Fibroblast of skin of abdomen (primary cell): ENCODE measurements around the gene SDF2L1.
"Not testable (repeated sequence)": the region's sequence is repeated elsewhere in the genome, so short reads cannot be mapped to it uniquely, and the experiment has no call there.

ENCODE experiments used
- DNase-seq: peaks from one replicate; pipeline ENCODE4 v3.0.0-alpha.2; 2013

SDF2L1 gene

DNA sequence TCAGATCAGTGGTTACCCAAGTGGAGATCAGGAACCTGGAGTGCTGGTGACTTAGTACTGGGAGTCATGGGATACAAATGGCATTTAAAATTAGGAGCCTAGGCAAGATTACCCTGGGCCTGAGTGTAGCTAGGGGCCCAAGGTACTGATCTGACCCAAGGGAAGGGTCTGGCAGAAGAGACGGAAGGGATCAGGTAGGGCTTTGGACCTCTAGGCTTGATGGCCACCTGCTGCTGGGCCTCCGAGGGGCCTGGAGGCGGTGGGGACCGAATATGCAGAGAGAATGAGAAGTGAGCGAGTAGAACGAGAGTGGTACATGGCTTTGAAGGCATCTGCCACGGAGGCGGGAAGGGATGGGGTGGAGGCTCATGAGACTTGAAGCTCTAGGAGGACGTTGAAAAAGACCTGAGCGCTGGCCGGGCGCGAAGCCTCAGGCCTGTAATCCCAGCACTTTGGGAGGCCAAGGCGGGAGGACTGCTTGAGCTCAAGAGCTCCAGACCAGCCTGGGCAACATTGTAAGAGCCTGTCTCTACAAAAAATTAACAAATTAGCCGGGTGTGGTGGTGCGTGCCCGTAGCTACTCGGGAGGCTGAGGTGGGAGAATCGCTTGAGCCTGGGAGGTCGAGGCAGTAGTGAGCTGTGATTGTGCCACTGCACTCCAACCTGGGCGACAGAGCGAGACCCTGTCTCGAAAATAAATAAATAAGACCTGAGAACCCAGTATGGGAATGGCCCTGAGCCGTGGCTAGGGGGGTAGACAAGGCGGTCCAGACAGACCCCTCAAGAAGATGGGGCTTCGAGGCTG is 23.1 kb downstream of the SDF2L1 start:
- no peak for DNase-seq

DNA sequence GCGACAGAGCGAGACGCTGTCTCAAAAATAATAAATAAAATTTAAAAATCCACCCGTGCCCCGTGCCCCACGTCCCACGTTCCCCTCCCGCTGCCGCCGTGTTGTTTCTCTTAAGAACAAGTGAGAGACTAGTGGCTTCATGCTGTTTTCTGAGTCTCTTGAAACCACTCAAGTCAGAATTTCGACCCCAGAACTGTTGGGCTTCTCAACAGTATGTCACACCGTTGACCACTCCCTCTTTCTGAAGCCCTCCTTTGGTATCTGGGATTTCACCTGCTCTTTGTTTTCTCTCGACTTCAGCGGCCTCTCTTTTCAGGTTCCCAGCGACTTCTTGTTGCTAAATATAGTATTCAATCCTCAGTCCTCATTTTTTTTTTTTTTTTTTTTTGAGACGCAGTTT is 24.7 kb downstream of the SDF2L1 start:
- no peak for DNase-seq

DNA sequence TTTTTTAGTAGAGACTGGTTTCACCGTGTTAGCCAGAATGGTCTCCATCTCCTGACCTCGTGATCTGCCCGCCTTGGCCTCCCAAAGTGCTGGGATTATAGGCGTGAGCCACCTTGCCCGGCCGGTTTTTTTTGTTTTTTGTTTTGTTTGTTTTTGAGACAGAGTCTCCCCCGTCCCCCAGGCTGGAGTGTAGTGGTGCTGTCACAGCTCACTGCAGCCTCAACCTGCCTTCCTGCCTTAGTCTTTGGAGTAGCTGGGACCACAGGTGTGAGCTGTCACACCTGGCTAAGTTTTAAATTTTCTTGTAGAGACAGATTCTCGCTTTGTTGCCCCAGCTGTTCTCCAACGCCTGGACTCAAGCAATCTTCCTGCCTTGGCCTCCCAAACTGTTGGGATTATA is 26.9 kb downstream of the SDF2L1 start:
- no peak for DNase-seq

DNA sequence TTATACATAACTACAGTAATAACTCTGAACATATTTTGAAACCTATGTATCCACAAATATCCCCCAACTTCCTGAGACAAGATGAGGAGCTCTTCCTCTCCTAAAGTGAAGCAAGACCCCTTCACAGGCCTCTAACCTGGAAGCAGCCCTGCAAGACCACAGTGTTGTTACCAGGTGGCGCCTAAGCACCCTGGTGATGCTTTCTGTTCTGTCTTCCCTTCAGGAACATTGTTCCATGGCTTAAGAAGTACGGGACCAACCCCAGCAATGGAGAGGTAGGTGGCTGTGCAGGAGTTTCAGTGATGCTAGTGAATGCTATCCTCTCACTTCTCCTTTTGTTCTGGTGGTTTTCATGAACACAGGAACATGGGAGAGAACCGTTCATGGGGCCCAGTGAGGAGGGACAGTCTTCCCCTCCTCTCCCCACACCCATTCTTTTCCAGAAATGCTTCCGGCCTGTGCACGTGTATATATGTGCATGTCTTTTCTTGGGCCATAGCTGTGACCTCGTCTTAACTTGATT is 30.1 kb downstream of the SDF2L1 start:
- no peak for DNase-seq

DNA sequence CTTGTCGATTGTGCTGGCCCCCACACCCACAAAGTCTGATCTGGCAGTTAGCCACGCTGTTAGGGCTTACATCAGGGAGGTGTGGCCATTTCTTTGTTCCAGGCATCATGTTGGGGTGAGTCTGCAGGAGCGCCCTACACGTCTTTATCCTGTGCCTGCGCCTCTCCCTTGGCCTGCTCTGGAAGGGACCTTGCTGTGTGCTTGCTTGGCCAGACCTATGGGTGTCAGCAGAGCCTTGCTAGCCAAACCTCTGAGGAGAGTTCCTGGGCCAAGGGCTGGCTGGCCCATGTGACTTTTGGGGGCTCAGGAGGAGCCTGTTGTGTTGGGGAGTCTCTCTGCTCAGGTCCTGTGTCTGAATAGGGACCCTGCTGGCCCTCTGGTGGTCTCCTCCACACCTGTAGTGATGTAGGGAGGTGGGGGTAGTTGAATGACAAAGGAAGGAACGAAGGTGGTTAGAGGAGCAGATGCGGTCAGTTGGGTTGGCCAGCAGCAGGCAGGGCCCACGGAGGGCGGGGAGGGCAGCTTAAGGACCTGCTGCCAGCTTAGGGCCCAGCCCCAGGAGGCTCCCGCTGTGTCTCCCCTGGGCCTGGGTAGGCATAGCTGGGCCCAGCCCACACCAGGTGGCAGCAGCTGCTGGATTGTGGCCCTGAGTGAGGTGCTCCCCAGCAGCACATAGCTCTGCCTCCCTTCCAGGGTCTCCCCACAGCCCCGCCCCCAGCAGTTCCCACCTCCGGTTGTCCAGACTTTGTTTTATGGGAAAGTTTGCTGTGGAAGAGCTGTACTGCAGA is 31.6 kb downstream of the SDF2L1 start:
- DNase-seq: no peak

DNA sequence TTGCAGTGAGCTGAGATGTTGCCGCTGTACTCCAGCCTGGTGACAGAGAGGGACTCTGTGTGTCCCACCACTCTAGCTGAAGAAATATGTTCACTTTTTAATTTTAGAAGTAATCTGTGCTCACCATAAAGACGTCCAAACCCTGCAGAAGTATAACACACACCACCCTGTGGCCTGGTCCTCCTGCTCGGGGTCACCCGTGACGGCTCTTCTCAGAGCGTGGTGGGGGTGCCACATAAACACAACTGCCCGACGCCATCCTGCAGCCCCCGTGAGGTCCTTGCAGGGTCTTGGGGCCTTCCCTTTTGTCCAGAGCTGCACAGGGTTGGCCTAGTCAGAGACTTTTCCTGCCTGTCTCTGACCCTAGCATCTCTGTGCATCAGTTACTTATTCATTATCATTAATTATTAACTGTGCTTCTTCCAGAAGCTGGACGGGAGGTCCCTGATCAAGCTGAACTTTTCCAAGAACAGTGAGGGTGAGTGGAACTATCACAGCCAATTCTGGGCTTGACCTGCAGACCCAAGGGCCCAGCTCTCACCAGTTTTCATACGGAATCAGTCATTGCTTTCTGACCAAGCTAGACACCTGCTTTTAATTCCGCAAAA is 32.6 kb downstream of the SDF2L1 start:
- DNase-seq: no peak

DNA sequence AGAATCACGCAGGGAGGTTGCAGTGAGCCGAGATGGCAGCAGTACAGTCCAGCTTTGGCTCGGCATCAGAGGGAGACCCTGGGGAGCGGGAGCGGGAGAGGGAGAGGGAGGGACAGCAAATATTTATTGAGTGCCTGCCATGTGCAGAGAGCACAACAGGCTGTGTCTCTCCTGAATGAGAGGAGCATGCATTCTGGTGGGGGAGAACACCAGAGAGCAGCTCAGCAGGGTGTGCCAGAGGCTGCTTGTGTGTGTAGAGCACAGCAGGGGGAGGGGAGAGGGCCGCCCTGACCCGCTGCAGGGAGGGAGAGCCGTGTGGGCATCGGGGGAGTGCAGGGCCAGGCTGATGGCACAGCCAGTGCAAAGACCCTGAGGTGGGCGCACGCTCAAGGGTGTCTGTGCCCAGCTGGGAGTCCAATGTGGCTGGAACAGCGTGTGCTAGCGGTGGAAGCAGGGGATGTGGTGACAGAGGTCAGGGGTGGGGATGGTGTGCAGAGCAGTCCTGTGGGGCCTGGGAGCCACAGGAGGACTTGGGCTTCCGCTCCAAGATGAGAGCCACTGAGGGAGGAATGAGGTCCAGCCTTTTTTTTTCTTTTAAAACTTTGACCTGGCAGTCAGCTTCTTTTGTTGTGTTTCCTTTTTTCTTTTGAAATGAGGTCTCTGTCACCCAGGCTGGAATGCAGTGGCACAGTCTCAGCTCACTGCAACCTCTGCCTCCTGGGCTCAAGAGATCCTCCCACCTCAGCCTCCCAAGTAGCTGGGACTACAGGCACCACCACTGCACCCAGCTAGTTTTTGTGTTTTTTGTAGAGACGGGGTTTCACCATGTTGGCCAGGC is 35.7 kb downstream of the SDF2L1 start:
- DNase-seq: no peak

DNA sequence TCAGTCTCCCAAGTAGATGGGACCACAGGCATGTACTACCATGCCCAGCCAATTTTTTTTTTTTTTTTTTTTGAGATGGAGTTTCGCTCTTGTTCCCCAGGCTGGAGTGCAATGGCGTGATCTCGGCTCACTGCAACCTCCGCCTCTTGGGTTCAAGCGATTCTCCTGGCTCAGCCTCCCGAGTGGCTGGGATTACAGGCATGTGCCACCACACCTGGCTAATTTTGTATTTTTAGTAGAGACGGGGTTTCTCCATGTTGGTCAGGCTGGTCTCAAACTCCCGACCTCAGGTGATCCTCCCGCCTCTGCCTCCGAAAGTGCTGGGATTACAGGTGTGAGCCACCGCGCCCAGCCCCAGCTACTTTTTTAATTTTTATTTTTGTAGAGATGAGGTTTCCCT is 36.7 kb downstream of the SDF2L1 start:
- not testable (repeated sequence) for DNase-seq

DNA sequence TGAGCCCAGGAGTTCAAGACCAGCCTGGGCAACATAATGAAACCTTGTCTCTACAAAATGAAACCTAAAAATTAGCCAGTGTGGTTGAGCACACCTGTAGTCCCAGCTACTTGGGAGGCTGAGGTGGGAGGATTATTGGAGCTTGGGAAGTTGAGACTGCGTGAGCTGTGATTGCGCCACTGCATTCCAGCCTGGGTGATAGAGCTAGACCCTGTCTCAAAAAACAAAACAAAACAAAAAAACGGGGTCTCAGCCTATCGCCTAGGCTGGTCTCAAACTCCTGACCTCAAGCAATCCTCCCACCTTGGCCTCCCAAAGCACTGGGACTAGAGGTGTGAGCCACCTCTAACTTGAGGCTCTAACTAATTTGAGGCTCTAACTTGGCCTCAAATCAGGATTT is 37.3 kb downstream of the SDF2L1 start:
- no peak for DNase-seq

DNA sequence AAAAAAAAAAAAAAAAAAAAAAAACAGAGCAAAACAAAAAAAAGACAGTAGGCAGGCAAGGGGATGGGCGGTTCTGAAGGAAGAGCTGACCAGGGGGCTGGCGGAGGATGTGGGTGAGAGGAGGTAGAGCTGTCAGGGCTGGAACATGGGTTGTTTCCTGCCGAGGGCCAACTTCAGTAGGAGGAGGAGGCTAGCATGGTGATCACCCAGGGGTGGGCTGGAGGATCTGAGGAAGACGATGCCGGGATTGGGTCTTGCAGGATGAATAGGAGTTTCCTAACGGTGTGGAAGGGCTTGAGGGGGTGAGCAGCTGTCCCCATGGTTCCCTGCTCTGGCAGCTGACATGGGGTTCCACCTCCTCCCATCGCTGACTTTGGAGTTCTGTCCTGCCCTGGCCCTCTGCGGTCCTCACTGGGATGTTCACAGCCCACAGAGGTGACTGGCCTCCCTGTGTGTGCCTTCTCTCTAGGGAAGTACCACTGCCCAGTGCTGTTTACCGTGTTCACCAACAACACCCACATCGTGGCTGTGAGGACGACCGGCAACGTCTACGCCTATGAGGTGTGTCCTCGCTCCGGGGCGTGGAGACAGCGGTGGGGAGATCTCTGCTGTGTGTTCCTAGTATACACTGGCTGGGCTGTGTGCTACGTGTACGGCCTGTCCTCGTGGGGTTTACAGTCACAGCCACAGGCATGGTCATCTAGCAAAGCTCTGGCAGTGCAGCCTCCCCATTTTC is 38.9 kb downstream of the SDF2L1 start:
- no peak for DNase-seq

DNA sequence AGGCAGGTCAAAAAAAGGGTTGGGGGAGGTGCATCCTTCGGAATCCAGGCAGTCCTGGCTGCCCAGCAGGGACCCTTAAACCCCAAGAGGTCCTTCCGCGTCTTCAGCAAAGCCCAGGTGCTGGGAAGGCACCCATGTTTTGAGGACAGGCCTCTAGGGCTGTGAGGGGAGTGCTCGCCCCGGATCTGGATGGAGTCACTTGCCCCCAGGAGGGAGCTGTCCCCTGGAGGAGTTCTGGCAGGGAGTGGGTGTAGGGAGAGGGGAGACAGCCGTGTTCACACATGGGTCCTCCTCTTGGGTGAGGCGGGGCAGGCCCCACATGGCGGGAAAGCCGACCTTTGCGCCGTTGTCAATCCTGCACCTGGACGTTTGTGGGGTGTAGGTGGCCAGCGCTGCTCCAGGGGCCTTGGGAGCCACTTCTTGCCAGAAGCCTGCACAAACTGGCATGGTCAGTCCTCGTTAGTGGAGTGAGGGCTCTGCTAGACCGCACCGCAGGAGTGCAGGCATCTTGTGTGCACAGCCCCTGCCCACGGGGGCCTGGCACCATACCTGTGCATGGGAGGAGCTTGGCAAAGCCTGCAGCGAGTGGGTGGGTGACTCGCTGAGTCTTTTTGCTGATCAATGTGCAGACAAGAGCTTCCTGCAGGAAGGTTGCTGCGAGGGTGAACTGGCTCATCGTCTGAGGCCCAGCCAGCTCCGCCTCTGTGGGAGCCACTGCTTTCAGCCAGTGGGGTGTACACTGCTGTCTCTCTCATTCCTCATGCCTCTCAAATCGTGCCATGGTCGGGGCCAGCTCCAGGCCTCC is 39.7 kb downstream of the SDF2L1 start:
- no peak for DNase-seq

DNA sequence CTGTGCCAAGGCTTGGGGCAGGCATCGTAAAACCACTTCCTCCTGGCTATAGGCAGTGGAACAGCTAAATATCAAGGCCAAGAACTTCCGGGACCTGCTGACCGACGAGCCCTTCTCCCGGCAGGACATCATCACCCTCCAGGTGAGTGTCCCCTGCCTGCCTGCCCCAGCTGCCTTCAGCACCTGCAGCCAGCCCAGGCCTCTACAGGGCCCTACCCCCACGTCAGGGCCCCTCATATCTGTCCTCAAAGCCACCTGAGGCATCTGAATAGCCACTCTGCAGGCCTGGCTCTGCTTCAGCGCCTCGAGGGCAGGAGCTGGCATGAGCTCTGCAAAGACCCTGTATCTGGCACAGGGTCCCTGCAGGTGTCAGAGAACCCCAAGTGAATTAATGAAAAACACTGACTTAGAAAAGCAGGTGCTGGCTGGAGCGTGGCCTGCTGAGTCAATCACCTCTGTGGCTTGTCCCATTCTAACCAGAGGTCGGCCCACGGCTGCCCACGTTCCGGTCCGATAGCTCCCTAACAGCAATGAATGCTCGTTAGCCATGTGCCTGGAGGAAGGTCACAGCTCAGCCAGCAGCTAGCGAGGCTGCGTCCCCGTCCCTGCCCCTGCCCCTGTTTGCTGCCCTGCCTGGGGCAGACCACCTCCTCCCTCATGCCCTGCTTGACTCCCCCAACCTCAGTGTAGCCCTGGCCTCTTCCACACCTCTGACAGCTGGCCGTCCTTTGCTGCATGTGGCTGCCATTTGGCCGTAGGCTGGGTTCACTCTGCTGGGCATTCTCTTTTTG is 40.5 kb downstream of the SDF2L1 start:
- no peak for DNase-seq

DNA sequence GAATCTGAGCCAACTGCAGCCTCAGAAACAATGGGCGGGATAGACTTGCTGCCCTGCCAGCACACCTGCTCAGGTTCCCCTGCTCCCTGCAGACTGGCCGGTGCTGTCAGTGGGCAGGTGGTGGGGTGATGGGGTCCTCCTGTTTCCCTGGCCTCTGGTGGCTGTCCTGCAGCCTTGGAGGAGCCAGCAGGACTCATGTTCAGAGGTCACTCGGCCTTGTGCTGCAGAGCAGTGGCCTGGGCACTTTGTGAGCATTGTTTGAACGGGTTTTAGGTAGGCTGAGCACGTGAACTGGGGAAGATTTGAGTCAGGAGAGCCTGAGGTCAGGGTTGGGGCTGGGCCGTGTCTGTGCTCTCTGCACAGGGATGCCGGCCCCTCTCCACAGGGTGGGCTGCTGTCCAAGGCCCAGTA is 41.3 kb downstream of the SDF2L1 start:
- no peak for DNase-seq

DNA sequence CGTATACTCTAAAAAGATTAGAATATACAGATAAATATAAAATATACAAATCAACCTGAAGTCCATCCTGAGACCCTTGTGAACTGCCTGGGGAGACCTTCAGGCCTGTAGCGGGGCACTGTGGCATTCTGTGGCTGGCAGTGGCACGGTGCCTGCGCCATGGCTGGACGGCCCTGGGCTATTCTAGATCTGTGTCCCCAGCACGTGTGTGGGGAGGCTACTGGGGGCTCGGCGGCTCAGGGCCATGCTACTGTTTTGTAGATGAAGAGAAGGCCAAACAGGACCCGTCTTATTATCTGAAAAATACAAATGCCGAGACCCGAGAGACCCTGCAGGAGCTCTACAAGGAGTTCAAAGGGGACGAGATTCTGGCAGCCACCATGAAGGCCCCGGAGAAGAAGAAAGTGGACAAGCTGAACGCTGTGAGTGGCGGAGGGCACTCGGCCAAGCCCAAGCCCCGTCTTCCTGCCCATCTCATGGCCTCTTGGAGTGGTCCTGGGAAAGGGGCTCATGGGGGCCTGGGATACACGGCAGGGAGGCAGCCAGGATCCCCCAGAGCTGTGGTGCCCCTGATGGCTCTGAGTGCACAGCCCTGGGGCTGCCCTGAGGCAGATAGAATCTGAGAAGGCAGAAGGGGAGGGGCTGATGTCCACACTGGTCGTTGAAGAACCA is 42.5 kb downstream of the SDF2L1 start:
- no peak for DNase-seq

DNA sequence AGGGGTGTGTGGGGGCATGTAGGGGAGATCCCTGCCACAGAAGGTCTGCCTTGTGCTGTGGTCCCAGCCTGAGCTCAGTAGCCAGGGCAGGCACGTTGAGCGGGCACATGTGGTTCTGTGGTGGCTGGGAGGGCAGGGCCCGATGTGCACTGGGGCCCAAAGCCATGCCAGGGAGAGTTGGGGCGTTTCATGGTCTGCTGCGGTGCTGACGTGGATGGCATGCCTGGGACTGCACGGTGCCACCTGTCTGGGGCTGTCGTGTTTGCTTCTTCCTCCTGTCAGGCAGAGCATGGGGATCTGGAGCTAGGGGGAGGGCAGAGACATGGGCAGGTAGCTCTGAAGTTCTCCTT is 43.0 kb downstream of the SDF2L1 start:
- DNase-seq: no peak

DNA sequence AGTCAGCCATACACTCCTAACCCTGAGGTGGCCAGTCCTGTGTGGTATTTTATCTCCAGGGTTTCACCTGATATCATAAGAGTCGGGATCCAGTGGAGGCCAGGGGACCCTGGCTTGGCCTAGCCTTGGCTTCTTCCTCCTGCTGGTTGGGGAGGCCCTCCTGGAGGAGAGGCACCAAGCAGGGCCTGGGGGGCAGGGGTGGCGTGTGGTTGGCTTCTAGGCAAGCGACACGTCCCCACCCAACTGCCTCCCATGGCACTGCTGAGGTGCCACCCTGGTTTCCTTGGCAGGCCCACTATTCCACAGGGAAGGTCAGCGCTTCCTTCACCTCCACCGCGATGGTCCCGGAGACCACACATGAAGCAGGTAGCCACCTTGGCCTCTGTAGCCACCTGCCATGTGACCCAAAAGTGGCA is 44.1 kb downstream of the SDF2L1 start:
- DNase-seq: no peak

DNA sequence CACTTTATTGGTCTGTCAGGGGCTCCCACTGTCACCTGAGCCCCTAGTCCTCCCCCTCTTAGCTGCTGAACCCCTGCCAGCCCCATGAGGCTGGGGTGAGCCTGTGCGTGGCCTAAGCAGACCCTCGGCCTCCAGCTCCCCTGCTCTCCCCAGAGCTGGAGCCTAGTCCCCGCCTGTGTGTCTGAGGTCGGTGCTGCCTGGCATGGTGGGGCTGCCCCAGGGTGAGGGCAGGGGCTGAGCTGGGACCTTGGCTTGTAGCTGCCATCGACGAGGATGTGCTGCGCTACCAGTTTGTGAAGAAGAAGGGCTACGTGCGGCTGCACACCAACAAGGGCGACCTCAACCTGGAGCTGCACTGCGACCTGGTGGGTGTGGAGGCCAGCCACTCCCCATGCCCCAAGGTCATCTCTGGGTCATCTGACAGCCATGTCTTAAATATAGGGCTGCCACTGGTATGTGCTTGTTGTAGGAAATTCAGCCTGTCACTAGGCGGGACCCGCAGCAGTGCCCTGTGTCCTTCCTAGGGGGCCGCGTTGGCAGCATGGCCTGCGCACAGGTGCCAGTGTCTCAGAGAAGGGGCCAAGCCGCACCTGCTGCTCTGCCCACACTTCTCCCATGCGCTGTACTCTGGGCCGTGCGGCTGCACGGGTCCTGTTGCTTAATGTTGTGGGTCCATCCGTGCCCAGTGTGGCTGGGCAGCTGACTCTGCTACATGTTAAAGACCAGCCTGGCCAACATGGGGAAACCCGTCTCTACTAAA is 44.7 kb downstream of the SDF2L1 start:
- no peak for DNase-seq

DNA sequence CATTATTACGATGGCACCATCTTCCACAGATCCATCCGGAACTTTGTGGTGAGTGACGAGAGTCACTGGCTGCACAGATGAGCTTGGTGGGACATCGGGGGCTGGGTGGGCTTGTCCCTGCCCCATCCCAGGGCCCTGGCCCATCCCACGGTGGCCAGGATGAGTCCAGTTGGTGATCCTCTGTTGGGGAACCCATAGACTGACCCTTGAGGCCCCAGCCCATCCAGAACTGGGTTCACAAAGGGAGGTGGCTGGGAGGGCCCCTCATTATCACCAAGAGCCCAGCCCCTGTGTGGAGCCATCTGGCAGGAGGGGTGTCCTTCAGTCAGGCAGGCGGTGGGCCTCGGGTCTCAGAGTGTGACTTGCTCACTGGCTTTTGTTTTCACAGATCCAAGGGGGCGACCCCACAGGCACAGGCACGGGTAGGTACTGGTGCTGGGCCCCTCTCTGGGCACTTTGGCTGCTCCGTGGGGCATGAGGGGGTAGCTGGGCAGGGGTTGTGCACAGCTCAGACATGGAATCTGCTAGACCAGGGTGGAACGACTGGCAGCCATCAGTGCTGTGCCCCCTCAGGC is 45.7 kb downstream of the SDF2L1 start:
- DNase-seq: no peak
